ENCODE results near the gene AGBL2.

The AGBL2 gene

GRCh38 chr11:47726118-47726442 is 10.9 kb upstream of the AGBL2 start:
- no peaks in the 10 kb centered on the region for H4K20me1 ChIP-seq (ENCODE audit: insufficient read depth, low read length)
- TF ChIP-seq EZH2 (IDR thresholded peaks at IDR 0.05; ENCODE audit: borderline replicate concordance, low read length) (no peak), CTCF (IDR thresholded peaks at IDR 0.05; ENCODE audit: low read length) (no peak)
- no peak overlapping the region for H2AFZ ChIP-seq (ENCODE audit: low read length)
- no peak overlapping the region for H3K27ac ChIP-seq (ENCODE audit: low read depth, low read length, poor library complexity, severe bottlenecking)
- H3K4me1 ChIP-seq (ENCODE audit: insufficient read depth, low read length, severe bottlenecking), result no peaks in the 10 kb centered on the region
- H3K9ac ChIP-seq (ENCODE audit: low read length), result no peak overlapping the region
- no peaks in the 10 kb centered on the region for H3K27me3 ChIP-seq (ENCODE audit: insufficient read depth, low read length)
- no peak overlapping the region for H3K4me2 ChIP-seq (ENCODE audit: low read length)
- no peaks in the 10 kb centered on the region for H3K9me3 ChIP-seq (ENCODE audit: low read length)
- no peaks in the 10 kb centered on the region for H3K9me2 ChIP-seq (ENCODE audit: low read depth, low read length)
- H3F3A ChIP-seq (ENCODE audit: insufficient read depth, low read length), result no peaks in the 10 kb centered on the region
- H3K79me2 ChIP-seq (ENCODE audit: insufficient read depth, low read length), result no peaks in the 10 kb centered on the region
- peaks cover 95% of the 10 kb centered on the region for H3K36me3 ChIP-seq (ENCODE audit: insufficient read depth, low read length)
- no peak overlapping the region for H3K4me3 ChIP-seq (ENCODE audit: low read depth, low read length, poor library complexity, severe bottlenecking)

GRCh38 chr11:47725442-47726117 is 10.4 kb upstream of the AGBL2 start:
- no peak overlapping the region for H3K27ac ChIP-seq (ENCODE audit: low read depth, low read length, poor library complexity, severe bottlenecking)
- H3K4me3 ChIP-seq (ENCODE audit: low read depth, low read length, poor library complexity, severe bottlenecking), result no peak overlapping the region
- H3K9me3 ChIP-seq (ENCODE audit: low read length), result no peaks in the 10 kb centered on the region
- H3K36me3 ChIP-seq (ENCODE audit: insufficient read depth, low read length), result peaks cover 94% of the 10 kb centered on the region
- H3K27me3 ChIP-seq (ENCODE audit: insufficient read depth, low read length), result no peaks in the 10 kb centered on the region
- no peaks in the 10 kb centered on the region for H4K20me1 ChIP-seq (ENCODE audit: insufficient read depth, low read length)
- H2AFZ ChIP-seq (ENCODE audit: low read length), result no peak overlapping the region
- H3K9ac ChIP-seq (ENCODE audit: low read length), result no peak overlapping the region
- no peaks in the 10 kb centered on the region for H3K79me2 ChIP-seq (ENCODE audit: insufficient read depth, low read length)
- H3K4me1 ChIP-seq (ENCODE audit: insufficient read depth, low read length, severe bottlenecking), result no peaks in the 10 kb centered on the region
- TF ChIP-seq EZH2 (IDR thresholded peaks at IDR 0.05; ENCODE audit: borderline replicate concordance, low read length) (no peak), CTCF (IDR thresholded peaks at IDR 0.05; ENCODE audit: low read length) (no peak)
- no peak overlapping the region for H3K4me2 ChIP-seq (ENCODE audit: low read length)
- H3F3A ChIP-seq (ENCODE audit: insufficient read depth, low read length), result no peaks in the 10 kb centered on the region
- no peaks in the 10 kb centered on the region for H3K9me2 ChIP-seq (ENCODE audit: low read depth, low read length)

GRCh38 chr11:47724041-47724729 is 9.0 kb upstream of the AGBL2 start:
- H3K27me3 ChIP-seq (ENCODE audit: insufficient read depth, low read length), result no peaks in the 10 kb centered on the region
- no peak overlapping the region for H3K4me3 ChIP-seq (ENCODE audit: low read depth, low read length, poor library complexity, severe bottlenecking)
- no peaks in the 10 kb centered on the region for H3K79me2 ChIP-seq (ENCODE audit: insufficient read depth, low read length)
- TF ChIP-seq EZH2 (IDR thresholded peaks at IDR 0.05; ENCODE audit: borderline replicate concordance, low read length) (no peak), CTCF (IDR thresholded peaks at IDR 0.05; ENCODE audit: low read length) (no peak)
- no peaks in the 10 kb centered on the region for H3F3A ChIP-seq (ENCODE audit: insufficient read depth, low read length)
- no peak overlapping the region for H2AFZ ChIP-seq (ENCODE audit: low read length)
- no peak overlapping the region for H3K27ac ChIP-seq (ENCODE audit: low read depth, low read length, poor library complexity, severe bottlenecking)
- no peaks in the 10 kb centered on the region for H4K20me1 ChIP-seq (ENCODE audit: insufficient read depth, low read length)
- H3K36me3 ChIP-seq (ENCODE audit: insufficient read depth, low read length), result peaks cover 92% of the 10 kb centered on the region
- H3K9me3 ChIP-seq (ENCODE audit: low read length), result no peaks in the 10 kb centered on the region
- no peaks in the 10 kb centered on the region for H3K9me2 ChIP-seq (ENCODE audit: low read depth, low read length)
- H3K4me2 ChIP-seq (ENCODE audit: low read length), result no peak overlapping the region
- H3K4me1 ChIP-seq (ENCODE audit: insufficient read depth, low read length, severe bottlenecking), result no peaks in the 10 kb centered on the region
- H3K9ac ChIP-seq (ENCODE audit: low read length), result no peak overlapping the region

Measured in OCI-LY1 (cell line).